HCEC 1CT (cell line): Measurements from ENCODE around the gene SDHA.
"Not testable (repeated sequence)": the region's sequence is repeated elsewhere in the genome, so short reads cannot be mapped to it uniquely, and the experiment has no call there.

Experiments used
- DNase-seq: peaks from one replicate; pipeline ENCODE4 v3.0.0-alpha.2; 2017

The SDHA gene

GRCh38 chr5:198516-199196, 19.5 kb upstream of the SDHA start:
- DNase-seq, result no peak

- no peak for DNase-seq
Observed at GRCh38 chr5:199197-199949, 18.7 kb upstream of the SDHA start.

GRCh38 chr5:199950-200645, 18.0 kb upstream of the SDHA start:
- no peak for DNase-seq

- DNase-seq, result no peak
Observed at GRCh38 chr5:200985-201384, 17.1 kb upstream of the SDHA start.

GRCh38 chr5:201672-202071, 16.4 kb upstream of the SDHA start:
- no peak for DNase-seq

GRCh38 chr5:203246-203930, 14.7 kb upstream of the SDHA start:
- no peak for DNase-seq

- DNase-seq, result no peak
Observed at GRCh38 chr5:204001-204400, 14.1 kb upstream of the SDHA start.

- no peak for DNase-seq
Observed at GRCh38 chr5:204462-204861, 13.7 kb upstream of the SDHA start.

GRCh38 chr5:204966-205670, 13.0 kb upstream of the SDHA start:
- DNase-seq, result no peak

GRCh38 chr5:206406-206805, 11.7 kb upstream of the SDHA start:
- no peak for DNase-seq

GRCh38 chr5:206927-207536, 11.1 kb upstream of the SDHA start:
- no peak for DNase-seq

GRCh38 chr5:207599-207998, 10.5 kb upstream of the SDHA start:
- no peak for DNase-seq

- no peak for DNase-seq
Observed at GRCh38 chr5:208449-209114, 9.5 kb upstream of the SDHA start.

GRCh38 chr5:213803-214395, 4.2 kb upstream of the SDHA start:
- no peak for DNase-seq

- DNase-seq, result peak; percentile 26
Observed at GRCh38 chr5:215256-215655, 2.9 kb upstream of the SDHA start.

GRCh38 chr5:216076-216475, 2.0 kb upstream of the SDHA start:
- DNase-seq, result not testable (repeated sequence)

GRCh38 chr5:218457-219291, 554 bp downstream of the SDHA start:
- DNase-seq, result peak; percentile 24

- peak; percentile 29 for DNase-seq
Observed at GRCh38 chr5:219460-219863, 1.3 kb downstream of the SDHA start.

GRCh38 chr5:219991-220390, 1.9 kb downstream of the SDHA start:
- no peak for DNase-seq
